ENCODE results near the gene BRAP. TPM values are rescaled to one million over a fixed set of nuclear protein-coding genes. Genes with fewer than 3 reads are reported as not detected.
A peak's percentile ranks its signal among the peaks of the same experiment; 100 is the strongest.

The BRAP gene
- polyA plus RNA-seq, 3 donors: 7.0 to 14.5 (median 10.2) TPM

DNA sequence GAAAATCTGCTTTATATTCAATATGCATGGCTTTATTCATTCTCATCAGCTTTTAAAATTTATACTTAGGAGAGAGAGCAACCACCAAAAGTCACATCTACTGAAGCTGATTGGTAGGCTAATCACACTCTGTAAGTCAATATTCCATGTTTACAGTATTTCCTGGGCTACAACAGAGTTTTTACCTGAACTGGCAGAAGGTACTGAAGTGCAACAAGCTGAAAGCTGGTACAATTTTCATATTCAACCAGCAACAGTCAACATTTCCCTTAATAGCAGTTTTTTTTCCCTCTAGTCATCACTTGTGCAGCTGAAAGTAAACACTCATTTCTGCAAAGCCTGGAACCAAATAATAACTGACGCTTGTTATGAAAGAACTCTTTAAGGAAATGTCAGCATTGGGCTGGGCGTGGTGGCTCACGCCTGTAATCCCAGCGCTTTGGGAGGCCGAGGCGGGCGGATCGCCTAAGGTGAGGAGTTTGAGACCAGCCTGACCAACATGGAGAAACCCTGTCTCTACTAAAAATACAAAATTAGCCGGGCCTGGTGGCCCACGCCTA is 12.9 kb downstream of the BRAP start:
- H3K4me2 ChIP-seq (replicated peaks; ENCODE audit: extremely low read depth, low read length, poor library complexity, severe bottlenecking): no peak overlapping the region
- TF ChIP-seq, protein P1, sequence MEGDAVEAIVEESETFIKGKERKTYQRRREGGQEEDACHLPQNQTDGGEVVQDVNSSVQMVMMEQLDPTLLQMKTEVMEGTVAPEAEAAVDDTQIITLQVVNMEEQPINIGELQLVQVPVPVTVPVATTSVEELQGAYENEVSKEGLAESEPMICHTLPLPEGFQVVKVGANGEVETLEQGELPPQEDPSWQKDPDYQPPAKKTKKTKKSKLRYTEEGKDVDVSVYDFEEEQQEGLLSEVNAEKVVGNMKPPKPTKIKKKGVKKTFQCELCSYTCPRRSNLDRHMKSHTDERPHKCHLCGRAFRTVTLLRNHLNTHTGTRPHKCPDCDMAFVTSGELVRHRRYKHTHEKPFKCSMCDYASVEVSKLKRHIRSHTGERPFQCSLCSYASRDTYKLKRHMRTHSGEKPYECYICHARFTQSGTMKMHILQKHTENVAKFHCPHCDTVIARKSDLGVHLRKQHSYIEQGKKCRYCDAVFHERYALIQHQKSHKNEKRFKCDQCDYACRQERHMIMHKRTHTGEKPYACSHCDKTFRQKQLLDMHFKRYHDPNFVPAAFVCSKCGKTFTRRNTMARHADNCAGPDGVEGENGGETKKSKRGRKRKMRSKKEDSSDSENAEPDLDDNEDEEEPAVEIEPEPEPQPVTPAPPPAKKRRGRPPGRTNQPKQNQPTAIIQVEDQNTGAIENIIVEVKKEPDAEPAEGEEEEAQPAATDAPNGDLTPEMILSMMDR (IDR thresholded peaks at IDR 0.05): no peak
- H3K36me3 ChIP-seq (replicated peaks in 1 of 2; ENCODE audit: control insufficient read depth in 1 of 2, insufficient read depth in 2 of 2, low read length in 2 of 2): peaks cover 90 to 99% of the 10 kb centered on the region in 2 donors
- DNase-seq: no peak
- no peaks in the 10 kb centered on the region for H3K4me1 ChIP-seq (ENCODE audit: control insufficient read depth in 1 of 2, insufficient read depth in 2 of 2, low read length in 2 of 2)
- no peaks in the 10 kb centered on the region for H3K27me3 ChIP-seq (ENCODE audit: control insufficient read depth in 2 of 2, insufficient read depth in 2 of 2, low read length in 2 of 2)
- Mint-ChIP-seq H3K36me3 (peaks cover 71 to 93% of the 10 kb centered on the region in 2 donors), H3K27me3 (ENCODE audit: low read depth in 3 of 3) (no peaks in the 10 kb centered on the region), H3K4me1 (no peaks in the 10 kb centered on the region), H3K27ac (peak overlapping the region in 1 of 7 donors; percentile 55), H3K9me3 (no peaks in the 10 kb centered on the region), H3K4me3 (no peak overlapping the region)
- 100% methylated on average over 1 of the region's 10 CpGs for WGBS (ENCODE audit: insufficient coverage)
- no peaks in the 10 kb centered on the region for H3K9me3 ChIP-seq (replicated peaks in 1 of 2; ENCODE audit: control insufficient read depth in 1 of 2, insufficient read depth in 1 of 2, low read length in 2 of 2)
- H3K4me3 ChIP-seq (replicated peaks in 1 of 3; ENCODE audit: low read depth in 2 of 3, low read length in 3 of 3): no peak overlapping the region
- peaks cover 10% of the 10 kb centered on the region for H3K79me2 ChIP-seq (ENCODE audit: insufficient read depth, low read length)
- H2AFZ ChIP-seq (ENCODE audit: insufficient read depth, low read depth, low read length, poor library complexity, severe bottlenecking): no peak overlapping the region
- no peak overlapping the region for H3K9ac ChIP-seq (ENCODE audit: insufficient read depth, low read length, poor library complexity, severe bottlenecking)
- H3K27ac ChIP-seq (ENCODE audit: low read depth in 1 of 2, low read length in 2 of 2): no peak overlapping the region
- peaks cover 26% of the 10 kb centered on the region for H4K20me1 ChIP-seq (ENCODE audit: insufficient read depth, low read length)
- intact Hi-C loops (cut with micrococcal nuclease): no loop called here

DNA sequence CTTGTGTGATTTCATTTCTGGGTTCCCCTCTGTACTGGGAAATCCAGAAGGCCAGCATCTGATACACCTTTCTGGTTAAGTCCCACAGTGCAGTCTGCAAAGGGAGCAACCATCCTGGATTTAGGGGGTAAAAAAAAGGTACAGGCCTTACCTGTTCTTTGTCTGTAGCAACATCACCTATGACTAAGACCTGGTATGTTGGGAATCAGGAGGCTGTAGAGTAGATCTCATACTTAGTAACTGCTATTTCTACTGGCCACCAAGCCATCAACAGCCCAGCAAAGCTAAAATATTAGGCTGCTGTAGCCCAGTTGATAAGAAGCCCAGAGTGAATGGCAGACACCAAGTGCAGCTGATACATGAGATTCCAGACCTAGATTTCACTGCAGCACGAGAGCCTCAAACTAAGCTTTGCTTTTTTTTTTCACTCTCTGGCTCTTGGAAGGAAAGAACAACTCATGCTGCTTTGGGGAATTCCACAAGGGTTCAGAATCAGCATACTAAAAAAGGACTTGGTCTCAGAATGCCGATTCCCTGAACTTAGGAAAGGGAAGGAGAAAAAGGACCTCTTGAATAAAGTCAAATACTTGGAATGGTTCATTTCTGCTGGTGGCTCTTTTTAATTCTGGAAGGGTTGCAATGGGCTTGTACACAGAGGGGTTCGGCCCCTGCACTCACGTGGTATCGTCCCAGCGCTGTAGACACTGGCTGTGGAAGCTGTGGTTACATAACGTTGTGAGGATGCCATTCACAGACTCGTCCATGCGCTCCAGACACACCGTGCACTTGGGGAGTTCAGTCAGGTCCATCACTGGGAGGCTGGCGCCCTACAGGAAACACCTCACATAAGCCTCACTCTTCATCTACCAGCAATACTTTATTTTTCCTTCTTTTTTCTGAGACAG is 20.5 kb downstream of the BRAP start:
- Mint-ChIP-seq H3K27me3 (ENCODE audit: low read depth in 3 of 3) (no peaks in the 10 kb centered on the region), H3K27ac (peak overlapping the region in 4 of 7 donors; percentile 41 to 72 (median 54)), H3K36me3 (peaks cover 61 to 93% of the 10 kb centered on the region in 2 donors), H3K4me1 (peaks cover 13% of the 10 kb centered on the region), H3K9me3 (no peaks in the 10 kb centered on the region), H3K4me3 (no peak overlapping the region)
- peaks cover 2% of the 10 kb centered on the region for H3K79me2 ChIP-seq (ENCODE audit: insufficient read depth, low read length)
- H3K36me3 ChIP-seq (replicated peaks in 1 of 2; ENCODE audit: control insufficient read depth in 1 of 2, insufficient read depth in 2 of 2, low read length in 2 of 2): peaks cover 64 to 97% of the 10 kb centered on the region in 2 donors
- TF ChIP-seq, protein P1 (IDR thresholded peaks at IDR 0.05): no peak
- H4K20me1 ChIP-seq (ENCODE audit: insufficient read depth, low read length): no peaks in the 10 kb centered on the region
- intact Hi-C loops (cut with micrococcal nuclease): no loop called here
- 91% methylated on average over 6 of the region's 11 CpGs for WGBS (ENCODE audit: insufficient coverage)
- peaks cover 4 to 12% of the 10 kb centered on the region in 2 donors for H3K4me1 ChIP-seq (ENCODE audit: control insufficient read depth in 1 of 2, insufficient read depth in 2 of 2, low read length in 2 of 2)
- no peak for DNase-seq
- H3K27ac ChIP-seq (ENCODE audit: low read depth in 1 of 2, low read length in 2 of 2): peak overlapping the region in 1 of 2 donors; percentile 57
- no peak overlapping the region for H3K4me3 ChIP-seq (replicated peaks in 1 of 3; ENCODE audit: low read depth in 2 of 3, low read length in 3 of 3)
- no peak overlapping the region for H2AFZ ChIP-seq (ENCODE audit: insufficient read depth, low read depth, low read length, poor library complexity, severe bottlenecking)
- H3K9me3 ChIP-seq (replicated peaks in 1 of 2; ENCODE audit: control insufficient read depth in 1 of 2, insufficient read depth in 1 of 2, low read length in 2 of 2): no peaks in the 10 kb centered on the region
- no peak overlapping the region for H3K4me2 ChIP-seq (replicated peaks; ENCODE audit: extremely low read depth, low read length, poor library complexity, severe bottlenecking)
- H3K27me3 ChIP-seq (ENCODE audit: control insufficient read depth in 2 of 2, insufficient read depth in 2 of 2, low read length in 2 of 2): no peaks in the 10 kb centered on the region
- H3K9ac ChIP-seq (ENCODE audit: insufficient read depth, low read length, poor library complexity, severe bottlenecking): no peak overlapping the region

Measured in CD14-positive monocyte (primary cell).